ENCODE measurements around the gene MAGI3. TPM values are rescaled to one million over a fixed set of nuclear protein-coding genes. Genes with fewer than 3 reads are reported as not detected.

Gene MAGI3
- total RNA-seq, 6 experiments from 2014 or later = 8.5 to 14.5 (median 12.3) TPM

- H3K27me3 ChIP-seq = no peaks in the 10 kb centered on the region
- H3K4me3 ChIP-seq = no peak overlapping the region
- intact Hi-C loops (cut with DNase I) = loop anchor here in 1 of 2 donors (10.0 kb wide), 1 partner anchor 533 kb away; no protein-coding TSS in a partner anchor
- ATAC-seq (no peak), DNase-seq (no peak)
- peaks cover 0 to 11% (median 5%) of the 10 kb centered on the region in 4 donors for H3K36me3 ChIP-seq
- H3K9me3 ChIP-seq = no peaks in the 10 kb centered on the region
- no peak for TF ChIP-seq POLR2A (IDR thresholded peaks at IDR 0.05)
- TF ChIP-seq CTCF (IDR thresholded peaks at IDR 0.05) = no peak
- no peak overlapping the region for H3K27ac ChIP-seq
- peaks cover 0 to 11% (median 0%) of the 10 kb centered on the region in 4 donors for H3K4me1 ChIP-seq
These were observed 287.8 kb downstream of the MAGI3 start for GRCh38 chr1:113678159-113678469.

GRCh38 chr1:113681596-113682337 lies 291.5 kb downstream of the MAGI3 start:
- TF ChIP-seq CTCF (IDR thresholded peaks at IDR 0.05) = no peak
- TF ChIP-seq POLR2A (IDR thresholded peaks at IDR 0.05) = no peak
- H3K36me3 ChIP-seq = peaks cover 0 to 5% (median 2%) of the 10 kb centered on the region in 4 donors
- intact Hi-C loops (cut with DNase I) = loop anchor here in 1 of 2 donors (5.0 kb wide), 1 partner anchor 539 kb away; no protein-coding TSS in a partner anchor
- DNase-seq (no peak), ATAC-seq (no peak)
- H3K9me3 ChIP-seq = no peaks in the 10 kb centered on the region
- 88% methylated on average over 7 of the region's 7 CpGs for WGBS (ENCODE audit: insufficient coverage, low coverage, low lambda C conversion rate, missing lambda C conversion rate)
- H3K4me3 ChIP-seq = no peak overlapping the region
- H3K27me3 ChIP-seq = no peaks in the 10 kb centered on the region
- H3K27ac ChIP-seq = no peak overlapping the region
- H3K4me1 ChIP-seq = peaks cover 0 to 11% (median 0%) of the 10 kb centered on the region in 4 donors

- TF ChIP-seq POLR2A (IDR thresholded peaks at IDR 0.05) (no peak), CTCF (IDR thresholded peaks at IDR 0.05) (no peak)
- intact Hi-C loops (cut with DNase I) = loop anchor here in 1 of 2 donors (5.0 kb wide), 1 partner anchor 541 kb away; no protein-coding TSS in a partner anchor
These were observed 293.3 kb downstream of the MAGI3 start for GRCh38 chr1:113683384-113684152.

GRCh38 chr1:113684153-113684541 lies 293.8 kb downstream of the MAGI3 start:
- intact Hi-C loops (cut with DNase I) = loop anchor here in 1 of 2 donors (5.0 kb wide), 1 partner anchor 542 kb away; no protein-coding TSS in a partner anchor
- TF ChIP-seq CTCF (IDR thresholded peaks at IDR 0.05) = no peak
- no peak for TF ChIP-seq POLR2A (IDR thresholded peaks at IDR 0.05)
- 57% methylated on average over 6 of the region's 6 CpGs for WGBS (ENCODE audit: insufficient coverage, low coverage, low lambda C conversion rate, missing lambda C conversion rate)
- Histone ChIP-seq H3K4me1 (no peaks in the 10 kb centered on the region), H3K36me3 (peaks cover 0 to 5% (median 2%) of the 10 kb centered on the region in 4 donors), H3K27ac (no peak overlapping the region), H3K27me3 (no peaks in the 10 kb centered on the region), H3K9me3 (no peaks in the 10 kb centered on the region), H3K4me3 (no peak overlapping the region)
- peak; percentile 33 to 49 (median 39) for ATAC-seq
- DNase-seq = peak in 1 of 3 donors; percentile 24

More at GRCh38 chr1:113683384-113684152, 293.3 kb downstream of the MAGI3 start:
- Histone ChIP-seq H3K4me1 (no peaks in the 10 kb centered on the region), H3K27me3 (no peaks in the 10 kb centered on the region), H3K36me3 (peaks cover 0 to 5% (median 2%) of the 10 kb centered on the region in 4 donors), H3K9me3 (no peaks in the 10 kb centered on the region), H3K4me3 (no peak overlapping the region), H3K27ac (no peak overlapping the region)
- DNase-seq (no peak), ATAC-seq (no peak)
- WGBS (ENCODE audit: insufficient coverage, low coverage, low lambda C conversion rate, missing lambda C conversion rate) = 61% methylated on average over 8 of the region's 8 CpGs
